ENCODE data around the gene TMEM151B. TPM values are rescaled to one million over a fixed set of nuclear protein-coding genes. Genes with fewer than 3 reads are reported as not detected.

Gene TMEM151B
- total and polyA plus RNA-seq, 2 of the 13 experiments (the other 11 are each of a cell fraction or from before 2014, with no cell fraction given) = not detected

DNA sequence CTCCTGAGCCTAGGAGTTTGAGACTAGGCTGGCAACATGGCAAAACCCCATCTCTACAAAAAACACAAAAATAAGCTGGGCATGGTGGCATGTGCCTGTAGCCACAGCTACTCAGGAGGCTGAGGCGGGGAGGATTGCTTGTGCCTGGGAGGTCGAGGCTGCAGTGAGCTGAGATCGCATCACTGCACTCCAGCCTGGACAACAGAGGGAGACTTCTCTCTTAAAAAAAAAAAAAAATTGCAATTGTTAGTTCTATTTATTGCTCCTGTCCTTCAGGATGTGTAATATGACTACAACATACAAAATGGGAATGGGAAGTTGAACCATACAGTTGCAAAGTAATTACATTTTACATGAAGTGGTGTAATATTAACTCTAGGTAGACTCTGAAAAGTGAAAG is 51.0 kb downstream of the TMEM151B start:
- Histone ChIP-seq H3K9me3 (ENCODE audit: low read length) (no peaks in the 10 kb centered on the region), H2AFZ (ENCODE audit: low read length) (no peak overlapping the region), H3K79me2 (ENCODE audit: insufficient read depth, low read length) (no peaks in the 10 kb centered on the region), H3K9ac (ENCODE audit: insufficient read depth, low read depth, low read length) (no peak overlapping the region), H4K20me1 (ENCODE audit: insufficient read depth, low read length) (no peaks in the 10 kb centered on the region), H3K27ac (ENCODE audit: extremely low read length, insufficient read depth, low read length) (no peak overlapping the region), H3K36me3 (replicated peaks in 1 of 2; ENCODE audit: control insufficient read depth in 1 of 2, insufficient read depth in 2 of 2, low read length in 2 of 2) (no peaks in the 10 kb centered on the region), H3K4me2 (ENCODE audit: low read depth, low read length) (no peak overlapping the region), H3K4me3 (replicated peaks in 1 of 3; ENCODE audit: insufficient read depth in 1 of 3, low read depth in 2 of 3, low read length in 3 of 3) (no peak overlapping the region), H3K27me3 (ENCODE audit: control insufficient read depth in 1 of 2, insufficient read depth in 2 of 2, low read length in 2 of 2) (peaks cover 6 to 57% of the 10 kb centered on the region in 2 experiments; a peak in 4 of 5 replicates), H3K4me1 (ENCODE audit: insufficient read depth, low read length) (peaks cover 9% of the 10 kb centered on the region)
- 20% methylated on average over 3 of the region's 3 CpGs for WGBS (ENCODE audit: low lambda C conversion rate)
- ChIA-PET CTCF (ENCODE audit: low intra/inter-chr PET ratio, low total read pairs) (no interaction called here), POLR2A (no interaction called here)
- in situ Hi-C loops (cut with HindIII; ENCODE audit: extremely low pct_ligation_motif_present, low pct_unique_long_range_greater_than_20kb) = no loop called here
- FAIRE-seq = no peak
- DNase-seq (ENCODE audit: low spot score) = no peak
- ATAC-seq = no peak
- no TSS peak for BruUV-seq (replicated peaks)
- intact Hi-C loops (cut with micrococcal nuclease; ENCODE audit: unreplicated experiment) = no loop called here
- TF ChIP-seq, protein P1, sequence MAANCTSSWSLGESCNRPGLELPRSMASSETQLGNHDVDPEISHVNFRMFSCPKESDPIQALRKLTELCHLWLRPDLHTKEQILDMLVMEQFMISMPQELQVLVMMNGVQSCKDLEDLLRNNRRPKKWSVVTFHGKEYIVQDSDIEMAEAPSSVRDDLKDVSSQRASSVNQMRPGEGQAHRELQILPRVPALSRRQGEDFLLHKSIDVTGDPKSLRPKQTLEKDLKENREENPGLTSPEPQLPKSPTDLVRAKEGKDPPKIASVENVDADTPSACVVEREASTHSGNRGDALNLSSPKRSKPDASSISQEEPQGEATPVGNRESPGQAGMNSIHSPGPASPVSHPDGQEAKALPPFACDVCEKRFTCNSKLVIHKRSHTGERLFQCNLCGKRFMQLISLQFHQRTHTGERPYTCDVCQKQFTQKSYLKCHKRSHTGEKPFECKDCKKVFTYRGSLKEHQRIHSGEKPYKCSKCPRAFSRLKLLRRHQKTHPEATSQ (CRISPR knock-in tag; IDR thresholded peaks at IDR 0.05; ENCODE audit: borderline replicate concordance) = no peak
- TF ChIP-seq EP300 (IDR thresholded peaks at IDR 0.05; ENCODE audit: low read depth in 2 of 2, low read length in 2 of 2) = no peak
- TF ChIP-seq EP300 (CRISPR knock-in tag; IDR thresholded peaks at IDR 0.05; ENCODE audit: borderline replicate concordance) = no peak
- TF ChIP-seq NFE2 (CRISPR knock-in tag; IDR thresholded peaks at IDR 0.05) = no peak
- TF ChIP-seq TP53 (CRISPR knock-in tag; conservative IDR thresholded peaks at IDR 0.05) = no peak
- TF ChIP-seq ZNF10 (CRISPR knock-in tag; IDR thresholded peaks at IDR 0.05; ENCODE audit: borderline replicate concordance, low read depth) = no peak
- no peak for TF ChIP-seq RFX1 (IDR thresholded peaks at IDR 0.05)
- TF ChIP-seq GTF3A (CRISPR knock-in tag; conservative IDR thresholded peaks at IDR 0.05) = no peak
- TF ChIP-seq, protein P2, sequence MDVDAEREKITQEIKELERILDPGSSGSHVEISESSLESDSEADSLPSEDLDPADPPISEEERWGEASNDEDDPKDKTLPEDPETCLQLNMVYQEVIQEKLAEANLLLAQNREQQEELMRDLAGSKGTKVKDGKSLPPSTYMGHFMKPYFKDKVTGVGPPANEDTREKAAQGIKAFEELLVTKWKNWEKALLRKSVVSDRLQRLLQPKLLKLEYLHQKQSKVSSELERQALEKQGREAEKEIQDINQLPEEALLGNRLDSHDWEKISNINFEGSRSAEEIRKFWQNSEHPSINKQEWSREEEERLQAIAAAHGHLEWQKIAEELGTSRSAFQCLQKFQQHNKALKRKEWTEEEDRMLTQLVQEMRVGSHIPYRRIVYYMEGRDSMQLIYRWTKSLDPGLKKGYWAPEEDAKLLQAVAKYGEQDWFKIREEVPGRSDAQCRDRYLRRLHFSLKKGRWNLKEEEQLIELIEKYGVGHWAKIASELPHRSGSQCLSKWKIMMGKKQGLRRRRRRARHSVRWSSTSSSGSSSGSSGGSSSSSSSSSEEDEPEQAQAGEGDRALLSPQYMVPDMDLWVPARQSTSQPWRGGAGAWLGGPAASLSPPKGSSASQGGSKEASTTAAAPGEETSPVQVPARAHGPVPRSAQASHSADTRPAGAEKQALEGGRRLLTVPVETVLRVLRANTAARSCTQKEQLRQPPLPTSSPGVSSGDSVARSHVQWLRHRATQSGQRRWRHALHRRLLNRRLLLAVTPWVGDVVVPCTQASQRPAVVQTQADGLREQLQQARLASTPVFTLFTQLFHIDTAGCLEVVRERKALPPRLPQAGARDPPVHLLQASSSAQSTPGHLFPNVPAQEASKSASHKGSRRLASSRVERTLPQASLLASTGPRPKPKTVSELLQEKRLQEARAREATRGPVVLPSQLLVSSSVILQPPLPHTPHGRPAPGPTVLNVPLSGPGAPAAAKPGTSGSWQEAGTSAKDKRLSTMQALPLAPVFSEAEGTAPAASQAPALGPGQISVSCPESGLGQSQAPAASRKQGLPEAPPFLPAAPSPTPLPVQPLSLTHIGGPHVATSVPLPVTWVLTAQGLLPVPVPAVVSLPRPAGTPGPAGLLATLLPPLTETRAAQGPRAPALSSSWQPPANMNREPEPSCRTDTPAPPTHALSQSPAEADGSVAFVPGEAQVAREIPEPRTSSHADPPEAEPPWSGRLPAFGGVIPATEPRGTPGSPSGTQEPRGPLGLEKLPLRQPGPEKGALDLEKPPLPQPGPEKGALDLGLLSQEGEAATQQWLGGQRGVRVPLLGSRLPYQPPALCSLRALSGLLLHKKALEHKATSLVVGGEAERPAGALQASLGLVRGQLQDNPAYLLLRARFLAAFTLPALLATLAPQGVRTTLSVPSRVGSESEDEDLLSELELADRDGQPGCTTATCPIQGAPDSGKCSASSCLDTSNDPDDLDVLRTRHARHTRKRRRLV (CRISPR knock-in tag; IDR thresholded peaks at IDR 0.05) = no peak
- TF ChIP-seq ZNF496 (CRISPR knock-in tag; IDR thresholded peaks at IDR 0.05; ENCODE audit: insufficient replicate concordance) = no peak
- no peak for TF ChIP-seq ZBTB8A (CRISPR knock-in tag; IDR thresholded peaks at IDR 0.05; ENCODE audit: borderline replicate concordance, low read depth)
- TF ChIP-seq ZNF83 (CRISPR knock-in tag; IDR thresholded peaks at IDR 0.05; ENCODE audit: borderline replicate concordance) = no peak
- TF ChIP-seq TRIM24 (CRISPR knock-in tag; IDR thresholded peaks at IDR 0.05) = no peak
- TF ChIP-seq, protein P3, sequence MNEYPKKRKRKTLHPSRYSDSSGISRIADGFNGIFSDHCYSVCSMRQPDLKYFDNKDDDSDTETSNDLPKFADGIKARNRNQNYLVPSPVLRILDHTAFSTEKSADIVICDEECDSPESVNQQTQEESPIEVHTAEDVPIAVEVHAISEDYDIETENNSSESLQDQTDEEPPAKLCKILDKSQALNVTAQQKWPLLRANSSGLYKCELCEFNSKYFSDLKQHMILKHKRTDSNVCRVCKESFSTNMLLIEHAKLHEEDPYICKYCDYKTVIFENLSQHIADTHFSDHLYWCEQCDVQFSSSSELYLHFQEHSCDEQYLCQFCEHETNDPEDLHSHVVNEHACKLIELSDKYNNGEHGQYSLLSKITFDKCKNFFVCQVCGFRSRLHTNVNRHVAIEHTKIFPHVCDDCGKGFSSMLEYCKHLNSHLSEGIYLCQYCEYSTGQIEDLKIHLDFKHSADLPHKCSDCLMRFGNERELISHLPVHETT (CRISPR knock-in tag; conservative IDR thresholded peaks at IDR 0.05) = no peak
- TF ChIP-seq CREM (IDR thresholded peaks at IDR 0.05) = no peak
- TF ChIP-seq CREM (CRISPR knock-in tag; IDR thresholded peaks at IDR 0.05) = no peak
- TF ChIP-seq ZNF225 (CRISPR knock-in tag; IDR thresholded peaks at IDR 0.05) = no peak
- TF ChIP-seq, protein P4, sequence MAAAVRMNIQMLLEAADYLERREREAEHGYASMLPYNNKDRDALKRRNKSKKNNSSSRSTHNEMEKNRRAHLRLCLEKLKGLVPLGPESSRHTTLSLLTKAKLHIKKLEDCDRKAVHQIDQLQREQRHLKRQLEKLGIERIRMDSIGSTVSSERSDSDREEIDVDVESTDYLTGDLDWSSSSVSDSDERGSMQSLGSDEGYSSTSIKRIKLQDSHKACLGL (CRISPR knock-in tag; IDR thresholded peaks at IDR 0.05) = no peak
- TF ChIP-seq ETV6 (CRISPR knock-in tag; conservative IDR thresholded peaks at IDR 0.05) = no peak

Data from HepG2 (cell line).